Panc1 (cell line): Measurements from ENCODE around the gene RSPO4. TPM values are rescaled to one million over a fixed set of nuclear protein-coding genes. Genes with fewer than 3 reads are reported as not detected.

ENCODE experiments used
- ATAC-seq: fragments of 200-7000 bp; cut with Tn5 transposase; 2 replicates; pipeline ENCODE4 v1.9.1; 2020; ENCODE audit warnings: mild to moderate bottlenecking, moderate library complexity
- BruUV-seq: library from RNA; stranded (reverse); fragments of 400-500 nt; replicated peaks from 2 replicates; lab custom pipeline; 2021; lab: Mats Ljungman, UMichigan
- CTCF ChIA-PET: fragments of 300-600 bp; sonication (Branson Sonifier 250); formaldehyde crosslinking; loops from one replicate; lab custom pipeline; 2022; ENCODE audit warnings: antibody characterized with exemption; lab: Charles Lee
- POLR2A ChIA-PET: fragments of 300-600 bp; sonication (Branson Sonifier 250); formaldehyde crosslinking; loops from one replicate; lab custom pipeline; 2022; ENCODE audit warnings: antibody characterized with exemption; lab: Charles Lee
- DNase-seq: peaks from one replicate; pipeline ENCODE4 v3.0.0-alpha.2; 2010; ENCODE audit warnings: low read depth, low spot score
- H3K27ac ChIP-seq: 2 replicates; pipeline ENCODE4 v1.5.1; 2011; ENCODE audit warnings: mild to moderate bottlenecking, low read length, inconsistent platforms
- H3K27me3 ChIP-seq: fragments of 200-500 bp; sonication (Bioruptor generic); 2 replicates; pipeline ENCODE4 v1.6.0; 2014; ENCODE audit warnings: low read length, inconsistent platforms; ENCODE audit not compliant: control insufficient read depth, insufficient read depth
- H3K36me3 ChIP-seq: fragments of 200-500 bp; sonication (Bioruptor generic); 2 replicates; pipeline ENCODE4 v1.5.1; 2014; ENCODE audit warnings: inconsistent platforms, mild to moderate bottlenecking, low read length, moderate library complexity; ENCODE audit not compliant: control insufficient read depth, insufficient read depth
- H3K4me1 ChIP-seq: 2 replicates; pipeline ENCODE4 v1.5.1; 2011; ENCODE audit warnings: inconsistent platforms, mild to moderate bottlenecking, low read length, moderate library complexity; ENCODE audit not compliant: control insufficient read depth, insufficient read depth
- H3K4me3 ChIP-seq, 2 experiments: 2 replicates each; pipeline ENCODE4 v1.5.1; 2011 to 2012; ENCODE audit warnings: low read depth in 2 of 2, low read length in 2 of 2, mild to moderate bottlenecking in 2 of 2, inconsistent platforms in 1 of 2, moderate library complexity in 1 of 2
- H3K9me3 ChIP-seq: fragments of 200-500 bp; sonication (Bioruptor generic); 2 replicates; pipeline ENCODE4 v1.5.1; 2014; ENCODE audit warnings: low read depth, mild to moderate bottlenecking, inconsistent platforms, low read length, moderate library complexity; ENCODE audit not compliant: control insufficient read depth, insufficient read depth
- POLR2AphosphoS5 ChIP-seq: IDR thresholded peaks from 2 replicates; pipeline ENCODE4 v1.6.1; 2012; ENCODE audit warnings: mild to moderate bottlenecking, low read depth, low read length, moderate library complexity
- SIN3A ChIP-seq: IDR thresholded peaks from 2 replicates; pipeline ENCODE4 v1.6.1; 2012; ENCODE audit warnings: low read depth, mild to moderate bottlenecking, low read length, moderate library complexity, borderline replicate concordance; ENCODE audit not compliant: insufficient read depth
- TCF7L2 ChIP-seq: IDR thresholded peaks from 2 replicates; pipeline ENCODE4 v1.6.1; 2011; ENCODE audit warnings: mild to moderate bottlenecking, low read depth, low read length, inconsistent platforms
- in situ Hi-C: cut with HindIII; loops from 2 replicates; pipeline ENCODE4 v1.10.0; 2016; ENCODE audit warnings: low sequenced_read_pairs, low pct_unique_long_range_greater_than_20kb
- intact Hi-C: fragments of 100-400 bp; cut with micrococcal nuclease; formaldehyde crosslinking; loops from one replicate; pipeline ENCODE4 v1.10.0; 2022; ENCODE audit not compliant: unreplicated experiment
- total RNA-seq: library from RNA; stranded (reverse); gene quantifications from one replicate; pipeline ENCODE4 v1.2.1, GENCODE V29; 2021; ENCODE audit not compliant: unreplicated experiment
- TF ChIP-seq, protein P1 (sequence below): fragments of 450-650 bp; IDR thresholded peaks from 2 replicates; pipeline ENCODE4 v1.5.1; 2017; ENCODE audit warnings: mild to moderate bottlenecking
- TF ChIP-seq, protein P2 (sequence below), 2 experiments: IDR thresholded peaks; 2 replicates each; pipeline ENCODE4 v1.6.1; 2011 to 2012; ENCODE audit warnings: low read depth in 2 of 2, control low read depth in 1 of 2, low read length in 1 of 2, mild to moderate bottlenecking in 1 of 2, moderate library complexity in 1 of 2; ENCODE audit not compliant: insufficient read depth in 1 of 2

RSPO4 gene
- total RNA-seq, 1 experiment from 2014 or later, result 0.54 TPM

DNA sequence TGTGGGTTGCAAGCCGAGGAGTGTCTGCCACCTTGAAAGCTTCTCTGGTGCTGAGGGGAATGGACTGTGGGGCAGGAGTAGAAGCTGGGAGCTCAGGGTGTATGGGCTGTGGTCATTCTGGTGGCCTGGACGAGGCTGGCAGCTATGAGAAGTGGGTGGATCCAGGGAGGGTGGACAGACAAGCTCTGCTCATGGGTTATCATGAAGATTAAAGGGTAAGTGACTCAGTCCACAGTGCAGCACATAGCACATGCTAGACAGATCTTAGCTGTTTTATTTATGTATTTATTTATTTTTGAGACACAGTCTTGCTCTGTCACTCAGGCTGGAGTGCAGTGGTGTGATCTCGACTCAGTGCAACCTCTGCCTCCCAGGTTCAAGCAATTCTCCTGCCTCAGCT lies 13.8 kb downstream of the RSPO4 start:
- no peak overlapping the region for H3K27ac ChIP-seq
- H3K36me3 ChIP-seq, result no peaks in the 10 kb centered on the region
- ATAC-seq (peak; percentile 36; the same call in 1 of the 2 replicates), DNase-seq (no peak)
- TF ChIP-seq, protein P1, sequence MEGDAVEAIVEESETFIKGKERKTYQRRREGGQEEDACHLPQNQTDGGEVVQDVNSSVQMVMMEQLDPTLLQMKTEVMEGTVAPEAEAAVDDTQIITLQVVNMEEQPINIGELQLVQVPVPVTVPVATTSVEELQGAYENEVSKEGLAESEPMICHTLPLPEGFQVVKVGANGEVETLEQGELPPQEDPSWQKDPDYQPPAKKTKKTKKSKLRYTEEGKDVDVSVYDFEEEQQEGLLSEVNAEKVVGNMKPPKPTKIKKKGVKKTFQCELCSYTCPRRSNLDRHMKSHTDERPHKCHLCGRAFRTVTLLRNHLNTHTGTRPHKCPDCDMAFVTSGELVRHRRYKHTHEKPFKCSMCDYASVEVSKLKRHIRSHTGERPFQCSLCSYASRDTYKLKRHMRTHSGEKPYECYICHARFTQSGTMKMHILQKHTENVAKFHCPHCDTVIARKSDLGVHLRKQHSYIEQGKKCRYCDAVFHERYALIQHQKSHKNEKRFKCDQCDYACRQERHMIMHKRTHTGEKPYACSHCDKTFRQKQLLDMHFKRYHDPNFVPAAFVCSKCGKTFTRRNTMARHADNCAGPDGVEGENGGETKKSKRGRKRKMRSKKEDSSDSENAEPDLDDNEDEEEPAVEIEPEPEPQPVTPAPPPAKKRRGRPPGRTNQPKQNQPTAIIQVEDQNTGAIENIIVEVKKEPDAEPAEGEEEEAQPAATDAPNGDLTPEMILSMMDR, result no peak
- TF ChIP-seq, protein P2, sequence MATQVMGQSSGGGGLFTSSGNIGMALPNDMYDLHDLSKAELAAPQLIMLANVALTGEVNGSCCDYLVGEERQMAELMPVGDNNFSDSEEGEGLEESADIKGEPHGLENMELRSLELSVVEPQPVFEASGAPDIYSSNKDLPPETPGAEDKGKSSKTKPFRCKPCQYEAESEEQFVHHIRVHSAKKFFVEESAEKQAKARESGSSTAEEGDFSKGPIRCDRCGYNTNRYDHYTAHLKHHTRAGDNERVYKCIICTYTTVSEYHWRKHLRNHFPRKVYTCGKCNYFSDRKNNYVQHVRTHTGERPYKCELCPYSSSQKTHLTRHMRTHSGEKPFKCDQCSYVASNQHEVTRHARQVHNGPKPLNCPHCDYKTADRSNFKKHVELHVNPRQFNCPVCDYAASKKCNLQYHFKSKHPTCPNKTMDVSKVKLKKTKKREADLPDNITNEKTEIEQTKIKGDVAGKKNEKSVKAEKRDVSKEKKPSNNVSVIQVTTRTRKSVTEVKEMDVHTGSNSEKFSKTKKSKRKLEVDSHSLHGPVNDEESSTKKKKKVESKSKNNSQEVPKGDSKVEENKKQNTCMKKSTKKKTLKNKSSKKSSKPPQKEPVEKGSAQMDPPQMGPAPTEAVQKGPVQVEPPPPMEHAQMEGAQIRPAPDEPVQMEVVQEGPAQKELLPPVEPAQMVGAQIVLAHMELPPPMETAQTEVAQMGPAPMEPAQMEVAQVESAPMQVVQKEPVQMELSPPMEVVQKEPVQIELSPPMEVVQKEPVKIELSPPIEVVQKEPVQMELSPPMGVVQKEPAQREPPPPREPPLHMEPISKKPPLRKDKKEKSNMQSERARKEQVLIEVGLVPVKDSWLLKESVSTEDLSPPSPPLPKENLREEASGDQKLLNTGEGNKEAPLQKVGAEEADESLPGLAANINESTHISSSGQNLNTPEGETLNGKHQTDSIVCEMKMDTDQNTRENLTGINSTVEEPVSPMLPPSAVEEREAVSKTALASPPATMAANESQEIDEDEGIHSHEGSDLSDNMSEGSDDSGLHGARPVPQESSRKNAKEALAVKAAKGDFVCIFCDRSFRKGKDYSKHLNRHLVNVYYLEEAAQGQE (IDR thresholded peaks at IDR 0.05; ENCODE audit: insufficient read depth in 1 of 2, low read depth in 2 of 2, low read length in 1 of 2), result no peak
- no peak for TF ChIP-seq TCF7L2
- in situ Hi-C loops, result no loop called here
- H3K27me3 ChIP-seq, result peaks cover 4% of the 10 kb centered on the region; the same call in 1 of the 2 replicates
- H3K9me3 ChIP-seq, result no peaks in the 10 kb centered on the region
- CTCF ChIA-PET, result no interaction called here
- POLR2A ChIA-PET, result no interaction called here
- intact Hi-C loops, result no loop called here
- no TSS peak for BruUV-seq
- H3K4me1 ChIP-seq, result no peaks in the 10 kb centered on the region
- no peak overlapping the region for H3K4me3 ChIP-seq

DNA sequence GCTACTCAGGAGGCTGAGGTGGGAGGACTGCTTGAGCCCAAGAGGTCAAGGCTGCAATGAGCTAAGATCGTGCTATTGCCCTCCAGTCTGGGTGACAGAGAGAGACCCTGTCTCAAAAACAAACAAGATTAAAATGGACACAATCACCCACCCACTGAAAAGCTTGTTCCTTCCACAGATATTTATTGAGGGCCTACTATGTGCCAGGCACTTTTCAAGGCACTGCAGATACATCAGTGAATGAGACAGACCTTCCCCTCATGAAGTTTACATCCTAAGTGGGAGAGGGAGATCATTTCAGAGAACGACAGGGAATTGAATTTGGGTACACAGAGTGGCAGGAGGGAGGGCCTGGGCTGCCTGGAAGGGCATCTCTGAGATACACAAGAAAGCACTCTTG lies 14.4 kb downstream of the RSPO4 start:
- Histone ChIP-seq H3K9me3 (no peaks in the 10 kb centered on the region), H3K36me3 (no peaks in the 10 kb centered on the region), H3K27me3 (peaks cover 8% of the 10 kb centered on the region), H3K4me3 (no peak overlapping the region), H3K4me1 (no peaks in the 10 kb centered on the region), H3K27ac (no peak overlapping the region)
- POLR2A ChIA-PET, result interaction anchor here (0.6 kb wide), 1 partner anchor 593 kb away, joined by 8 read pairs; no protein-coding TSS in a partner anchor
- in situ Hi-C loops (no loop called here), intact Hi-C loops (no loop called here)
- CTCF ChIA-PET, result no interaction called here
- TF ChIP-seq, protein P2 (IDR thresholded peaks at IDR 0.05; ENCODE audit: insufficient read depth in 1 of 2, low read depth in 2 of 2, low read length in 1 of 2), result no peak
- TF ChIP-seq SIN3A (no peak), TCF7L2 (no peak), POLR2AphosphoS5 (no peak)
- TF ChIP-seq, protein P1, result no peak
- no peak for ATAC-seq
- BruUV-seq, result no TSS peak
- no peak for DNase-seq
